GM12878 (cell line): ENCODE data around the gene TPRA1. TPM values are rescaled to one million over a fixed set of nuclear protein-coding genes. Genes with fewer than 3 reads are reported as not detected.

Experiments
- ATAC-seq: fragments of 200-7000 bp; cut with Tn5 transposase; 3 replicates; pipeline ENCODE4 v1.9.1; 2020; ENCODE audit warnings: mild to moderate bottlenecking, moderate library complexity
- BruUV-seq: library from RNA; stranded (reverse); fragments of 400-500 nt; replicated peaks from 2 replicates; lab custom pipeline; 2021; lab: Mats Ljungman, UMichigan
- CTCF ChIA-PET: fragments of 300-600 bp; sonication (Branson Sonifier 250); formaldehyde crosslinking; extraction: SDS; loops from one replicate; lab custom pipeline; 2021; ENCODE audit warnings: inconsistent platforms; lab: Yijun Ruan, JAX
- POLR2A ChIA-PET: fragments of 350-600 bp; formaldehyde crosslinking; extraction: SDS; loops from one replicate; lab custom pipeline; 2021; ENCODE audit warnings: inconsistent platforms; lab: Charles Lee
- RAD21 ChIA-PET: fragments of 300-600 bp; sonication (Branson Sonifier 250); formaldehyde crosslinking; loops from one replicate; lab custom pipeline; 2023; ENCODE audit warnings: antibody characterized with exemption; ENCODE audit not compliant: unreplicated experiment; lab: Charles Lee
- SMC1A ChIA-PET: fragments of 300-600 bp; sonication (Branson Sonifier 250); formaldehyde crosslinking; loops from one replicate; lab custom pipeline; 2023; ENCODE audit not compliant: unreplicated experiment, uncharacterized antibody; lab: Charles Lee
- DNase-seq: peaks from one replicate; pipeline ENCODE4 v3.0.0-alpha.2; 2011; ENCODE audit warnings: low read depth, low spot score
- FAIRE-seq: peaks from 3 replicates; lab custom pipeline; 2011; peaks lifted over from hg19 to GRCh38; lab: Jason Lieb, UNC
- H2AFZ ChIP-seq: 2 replicates; pipeline ENCODE4 v1.6.0; 2011; ENCODE audit warnings: low read depth, low read length, control low read depth; ENCODE audit not compliant: control insufficient read depth
- H3K27ac ChIP-seq: 2 replicates; pipeline ENCODE4 v1.5.1; 2011; ENCODE audit warnings: control low read depth; ENCODE audit not compliant: control insufficient read depth, insufficient read depth
- H3K27me3 ChIP-seq, 2 experiments: replicated peaks in 1 of 2; 2 replicates each; pipeline versions ENCODE4 v1.6.0 to v1.6.1; 2011; ENCODE audit warnings: low read length in 1 of 2; ENCODE audit not compliant: control insufficient read depth in 2 of 2, insufficient read depth in 2 of 2
- H3K36me3 ChIP-seq, 2 experiments: 2 replicates each; pipeline ENCODE4 v1.5.1; 2011; ENCODE audit warnings: low read length in 1 of 2; ENCODE audit not compliant: control insufficient read depth in 2 of 2, insufficient read depth in 2 of 2
- H3K4me1 ChIP-seq: 2 replicates; pipeline ENCODE4 v1.6.1; 2011; ENCODE audit warnings: mild to moderate bottlenecking, low read length, moderate library complexity, mixed read lengths; ENCODE audit not compliant: control insufficient read depth, insufficient read depth
- H3K4me2 ChIP-seq: 2 replicates; pipeline ENCODE4 v1.6.0; 2011; ENCODE audit warnings: control low read depth; ENCODE audit not compliant: control insufficient read depth, insufficient read depth
- H3K4me3 ChIP-seq: fragments of 200-600 bp; sonication (generic); 2 replicates; pipeline ENCODE4 v1.5.1; 2016
- H3K79me2 ChIP-seq: 2 replicates; pipeline ENCODE4 v1.6.0; 2011; ENCODE audit warnings: low read length; ENCODE audit not compliant: control insufficient read depth, insufficient read depth
- H3K9ac ChIP-seq: 2 replicates; pipeline ENCODE4 v1.8.0; 2011; ENCODE audit warnings: low read length, control low read depth, mixed read lengths; ENCODE audit not compliant: control insufficient read depth, insufficient read depth
- H3K9me3 ChIP-seq: replicated peaks from 3 replicates; pipeline ENCODE4 v1.5.1; 2011; ENCODE audit warnings: mild to moderate bottlenecking, low read length; ENCODE audit not compliant: control insufficient read depth, insufficient read depth
- H4K20me1 ChIP-seq: 2 replicates; pipeline ENCODE4 v1.6.0; 2011; ENCODE audit not compliant: control insufficient read depth, insufficient read depth
- BCL3 ChIP-seq: IDR thresholded peaks from 2 replicates; pipeline ENCODE4 v1.6.1; 2011; ENCODE audit warnings: borderline replicate concordance, low read depth, mild to moderate bottlenecking, moderate library complexity, low read length; ENCODE audit not compliant: insufficient read depth, poor library complexity, severe bottlenecking
- EGR1 ChIP-seq, 2 experiments: IDR thresholded peaks; 1 replicate in 1 of 2; 2 replicates in 1 of 2; pipeline ENCODE4 v1.6.1; 2011 to 2012; ENCODE audit warnings: low read depth in 2 of 2, low read length in 2 of 2, borderline replicate concordance in 1 of 2, mild to moderate bottlenecking in 1 of 2, moderate library complexity in 1 of 2
- IKZF1 ChIP-seq: fragments of 450-650 bp; conservative IDR thresholded peaks from 2 replicates; pipeline ENCODE4 v1.6.1; 2017; ENCODE audit warnings: antibody characterized with exemption, mild to moderate bottlenecking
- MAX ChIP-seq: IDR thresholded peaks from 2 replicates; pipeline ENCODE4 v1.6.1; 2012; ENCODE audit warnings: low read depth, low read length, improper control_type of control experiment
- MLLT1 ChIP-seq: fragments of 450-650 bp; IDR thresholded peaks from 2 replicates; pipeline ENCODE4 v1.6.1; 2016; ENCODE audit warnings: mild to moderate bottlenecking
- NFIC ChIP-seq: IDR thresholded peaks from 2 replicates; pipeline ENCODE4 v1.6.1; 2012; ENCODE audit warnings: low read depth, mild to moderate bottlenecking, inconsistent platforms, low read length, moderate library complexity
- NFXL1 ChIP-seq: fragments of 450-650 bp; IDR thresholded peaks from 2 replicates; pipeline ENCODE4 v1.6.1; 2017; ENCODE audit warnings: antibody characterized with exemption, mild to moderate bottlenecking, borderline replicate concordance
- NKRF ChIP-seq: fragments of 450-650 bp; conservative IDR thresholded peaks from 2 replicates; pipeline ENCODE4 v1.6.1; 2017; ENCODE audit warnings: mild to moderate bottlenecking, moderate library complexity
- PAX8 ChIP-seq: fragments of 450-650 bp; IDR thresholded peaks from 2 replicates; pipeline ENCODE4 v1.6.1; 2017; ENCODE audit warnings: mild to moderate bottlenecking, moderate library complexity
- POU2F2 ChIP-seq: IDR thresholded peaks from 3 replicates; pipeline ENCODE4 v1.6.1; 2011; ENCODE audit warnings: low read depth, mild to moderate bottlenecking, low read length, borderline replicate concordance
- RCOR1 ChIP-seq: conservative IDR thresholded peaks from 2 replicates; pipeline ENCODE4 v1.6.1; 2012; ENCODE audit warnings: low read depth, low read length, improper control_type of control experiment
- SP1 ChIP-seq: IDR thresholded peaks from one replicate; pipeline ENCODE4 v1.6.1; 2011; ENCODE audit warnings: low read depth, low read length
- TCF3 ChIP-seq: IDR thresholded peaks from 2 replicates; pipeline ENCODE4 v1.6.1; 2012; ENCODE audit warnings: low read depth, mild to moderate bottlenecking, low read length, borderline replicate concordance; ENCODE audit not compliant: insufficient read depth
- WGBS: methylation state at CpG from one replicate; pipeline ENCODE4 v1.1.6; 2016; ENCODE audit warnings: low lambda C conversion rate; ENCODE audit not compliant: insufficient replicate concordance, insufficient coverage; ENCODE audit errors: missing lambda C conversion rate; 5-methylcytosine and 5-hydroxymethylcytosine counted together
- in situ Hi-C: fragments of 300-500 bp; cut with MboI; formaldehyde crosslinking; loops from 9 replicates; pipeline ENCODE4 v1.14.3; 2018; ENCODE audit warnings: mixed read lengths
- intact Hi-C: fragments of 100-400 bp; cut with micrococcal nuclease; formaldehyde crosslinking; loops from one replicate; pipeline ENCODE4 v1.14.2; 2022; ENCODE audit not compliant: unreplicated experiment
- polyA plus RNA-seq, 11 experiments: library from polyadenylated mRNA; depleted of rRNA in 4 of 11; unstranded in 6 of 11; stranded (reverse) in 5 of 11; fragments of >200 nt; fragmentation: Nextera tagmentation in 4 of 11; fragmentation: Illumina TruSeq in 1 of 11; extraction: Ambion mirVana in 4 of 11; extraction: Trizol in 1 of 11; gene quantifications; 1 replicate in 1 of 11; 2 replicates in 10 of 11; pipeline versions ENCODE4 v1.2.1 to v1.2.3, GENCODE V29; 2011 to 2016; ENCODE audit warnings: inconsistent platforms in 2 of 11, missing spikeins in 2 of 11, low read depth in 1 of 11
- total RNA-seq, 4 experiments: library from RNA; depleted of rRNA in 3 of 4; stranded (reverse); fragments of >200 nt in 3 of 4; fragmentation: Illumina TruSeq in 1 of 4; extraction: Trizol in 1 of 4; gene quantifications; 2 replicates each; pipeline versions ENCODE4 v1.2.1 to v1.2.3, GENCODE V29; 2013 to 2021

The TPRA1 gene
- total and polyA plus RNA-seq, 10 of the 15 experiments (the other 5 are each of a cell fraction or from before 2014, with no cell fraction given), result 1.8 to 39.6 (median 26.6) TPM

GRCh38 chr3:127534564-127534963 lies 56.0 kb downstream of the TPRA1 start:
- FAIRE-seq (no peak), DNase-seq (no peak), ATAC-seq (no peak)
- no peak overlapping the region for H3K4me3 ChIP-seq
- H3K27me3 ChIP-seq, result peaks cover 0 to 5% of the 10 kb centered on the region in 2 experiments; a peak in 3 of 4 replicates
- peaks cover 1% of the 10 kb centered on the region for H3K4me1 ChIP-seq
- no peaks in the 10 kb centered on the region for H3K36me3 ChIP-seq
- no peaks in the 10 kb centered on the region for H4K20me1 ChIP-seq
- WGBS, result 56% methylated on average over 11 of the region's 11 CpGs
- in situ Hi-C loops (no loop called here), intact Hi-C loops (no loop called here)
- RAD21 ChIA-PET, result no interaction called here
- H2AFZ ChIP-seq, result no peak overlapping the region
- H3K9me3 ChIP-seq, result no peaks in the 10 kb centered on the region
- SMC1A ChIA-PET, result no interaction called here
- TF ChIP-seq SP1 (no peak), BCL3 (no peak), NFIC (no peak)
- CTCF ChIA-PET, result no interaction called here
- H3K4me2 ChIP-seq, result no peak overlapping the region
- POLR2A ChIA-PET, result no interaction called here
- H3K9ac ChIP-seq, result no peak overlapping the region
- no peaks in the 10 kb centered on the region for H3K79me2 ChIP-seq
- BruUV-seq, result no TSS peak
- H3K27ac ChIP-seq, result no peak overlapping the region

- FAIRE-seq, result no peak
- no peak for TF ChIP-seq TCF3
- TF ChIP-seq IKZF1, result no peak
- no peak for TF ChIP-seq NKRF
- TF ChIP-seq POU2F2, result no peak
- no peak for TF ChIP-seq PAX8
- no peak for TF ChIP-seq MAX
- no peak for TF ChIP-seq RCOR1
- TF ChIP-seq NFXL1, result no peak
- TF ChIP-seq EGR1 (IDR thresholded peaks at IDR 0.05; ENCODE audit: borderline replicate concordance in 1 of 2, low read depth in 2 of 2, low read length in 2 of 2), result no peak
- no peak for TF ChIP-seq MLLT1
Measured at GRCh38 chr3:127534161-127534451, 56.4 kb downstream of the TPRA1 start.

More at GRCh38 chr3:127534161-127534451, 56.4 kb downstream of the TPRA1 start:
- no peaks in the 10 kb centered on the region for H3K36me3 ChIP-seq
- peaks cover 0 to 5% of the 10 kb centered on the region in 2 experiments; a peak in 3 of 4 replicates for H3K27me3 ChIP-seq
- BruUV-seq, result no TSS peak
- SMC1A ChIA-PET, result no interaction called here
- POLR2A ChIA-PET, result no interaction called here
- H3K4me1 ChIP-seq, result peaks cover 5% of the 10 kb centered on the region
- H3K79me2 ChIP-seq, result no peaks in the 10 kb centered on the region
- H3K9ac ChIP-seq, result no peak overlapping the region
- intact Hi-C loops (no loop called here), in situ Hi-C loops (no loop called here)
- WGBS, result 0% methylated on average over 2 of the region's 2 CpGs
- no peak overlapping the region for H3K27ac ChIP-seq
- no peak for ATAC-seq
- no peak overlapping the region for H3K4me2 ChIP-seq
- DNase-seq, result no peak
- no peaks in the 10 kb centered on the region for H3K9me3 ChIP-seq
- CTCF ChIA-PET, result no interaction called here
- H4K20me1 ChIP-seq, result no peaks in the 10 kb centered on the region
- RAD21 ChIA-PET, result no interaction called here
- H2AFZ ChIP-seq, result no peak overlapping the region
- H3K4me3 ChIP-seq, result no peak overlapping the region
